Measurements from ENCODE around the gene HECW1.

Gene HECW1

DNA sequence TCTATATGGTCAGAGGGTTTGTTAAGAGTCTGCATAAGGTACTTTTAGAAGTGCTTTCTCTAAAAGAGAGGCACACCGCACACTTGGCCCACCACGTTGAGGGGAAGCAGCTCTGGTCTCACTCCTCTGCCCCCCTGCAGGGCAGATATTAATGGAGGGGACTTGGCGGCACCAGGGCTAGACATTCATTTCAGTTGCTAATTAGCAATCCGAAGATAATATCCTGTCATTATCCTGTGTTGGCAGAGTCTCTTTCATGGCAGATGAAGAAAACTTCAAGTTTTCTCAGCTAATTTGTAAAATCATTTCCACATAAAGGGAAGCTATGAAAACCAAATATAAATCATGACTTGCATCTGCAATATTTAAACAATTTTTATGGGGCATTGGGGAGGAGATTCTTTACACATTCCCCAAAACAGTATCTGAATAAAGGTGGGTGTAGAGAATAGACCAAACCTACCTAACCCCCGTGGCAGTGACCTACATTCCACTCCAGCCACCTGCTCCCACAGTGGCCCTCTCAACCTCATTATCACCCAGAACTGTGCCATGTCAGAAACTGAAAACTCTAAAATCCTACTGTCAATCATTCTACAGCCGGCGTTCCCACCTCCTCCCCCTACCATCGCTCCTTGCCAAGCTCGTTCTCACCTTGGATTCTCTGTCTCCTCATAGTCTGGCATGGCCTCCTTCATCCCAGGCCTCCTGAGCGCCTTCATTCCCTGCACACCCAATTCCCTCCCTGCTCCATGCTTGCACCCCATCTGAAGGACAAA lies 416.3 kb downstream of the HECW1 start:
- no peak overlapping the region for H3K4me3 ChIP-seq (ENCODE audit: low read depth, low read length)

- no peak overlapping the region for H3K4me3 ChIP-seq (ENCODE audit: low read depth, low read length)
Measured at GRCh38 chr7:43530553-43531410, 418.3 kb downstream of the HECW1 start.

DNA sequence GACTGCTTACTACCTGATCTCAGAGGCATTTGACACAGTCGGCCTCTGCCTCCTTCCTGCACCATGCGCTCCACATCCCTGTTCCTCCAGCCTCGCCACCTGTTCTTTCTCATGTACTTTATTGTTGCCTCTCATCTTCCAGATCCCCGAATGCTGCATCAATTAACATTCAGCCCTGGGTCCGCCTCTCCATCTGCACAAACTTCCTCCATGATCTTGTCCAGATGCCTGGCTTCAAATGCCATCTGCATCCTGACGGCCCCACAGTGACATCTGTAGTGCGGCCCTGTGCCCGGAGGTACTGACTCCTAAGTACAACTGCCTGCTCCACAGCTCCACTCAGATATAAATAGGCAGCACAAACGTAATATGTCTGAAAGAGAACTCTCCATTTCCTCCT lies 419.3 kb downstream of the HECW1 start:
- no peak overlapping the region for H3K4me3 ChIP-seq (ENCODE audit: low read depth, low read length)

DNA sequence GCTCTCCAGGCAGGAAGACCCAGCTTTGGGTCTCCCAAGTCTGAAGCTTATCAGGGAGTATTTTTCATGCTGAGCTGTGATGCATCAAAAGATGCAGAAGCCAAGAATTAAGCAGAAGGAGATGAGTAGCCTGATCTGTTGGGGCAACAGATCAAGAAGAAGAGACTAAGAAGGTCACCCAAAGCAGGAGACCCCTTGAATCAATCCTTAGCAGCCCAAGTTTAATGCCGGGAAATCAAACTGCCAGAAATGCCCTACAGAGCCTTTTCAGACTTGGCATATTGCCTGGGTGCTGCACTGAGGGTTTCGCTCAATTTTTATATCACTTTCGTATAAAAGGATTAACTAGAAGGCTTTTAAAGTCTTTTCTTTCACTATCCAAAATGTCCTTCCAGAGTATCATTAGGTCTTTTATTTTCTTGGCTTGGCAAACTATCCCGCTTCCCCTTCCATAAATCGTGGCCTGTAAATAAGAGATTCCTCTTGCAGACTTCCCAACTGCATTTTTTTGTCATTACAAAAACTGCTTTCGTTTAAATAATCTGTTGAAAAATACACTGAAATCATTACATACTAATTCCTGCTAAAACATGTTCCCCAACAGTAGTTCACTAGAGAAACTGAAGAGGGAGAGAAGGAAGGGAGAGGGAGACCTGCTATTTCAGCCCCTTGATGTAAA lies 421.5 kb downstream of the HECW1 start:
- H3K4me3 ChIP-seq (ENCODE audit: low read depth, low read length), result no peak overlapping the region

GRCh38 chr7:43535031-43535451 lies 422.6 kb downstream of the HECW1 start:
- H3K4me3 ChIP-seq (ENCODE audit: low read depth, low read length), result no peak overlapping the region

- no peak overlapping the region for H3K4me3 ChIP-seq (ENCODE audit: low read depth, low read length)
Measured at GRCh38 chr7:43535810-43536585, 423.6 kb downstream of the HECW1 start.

DNA sequence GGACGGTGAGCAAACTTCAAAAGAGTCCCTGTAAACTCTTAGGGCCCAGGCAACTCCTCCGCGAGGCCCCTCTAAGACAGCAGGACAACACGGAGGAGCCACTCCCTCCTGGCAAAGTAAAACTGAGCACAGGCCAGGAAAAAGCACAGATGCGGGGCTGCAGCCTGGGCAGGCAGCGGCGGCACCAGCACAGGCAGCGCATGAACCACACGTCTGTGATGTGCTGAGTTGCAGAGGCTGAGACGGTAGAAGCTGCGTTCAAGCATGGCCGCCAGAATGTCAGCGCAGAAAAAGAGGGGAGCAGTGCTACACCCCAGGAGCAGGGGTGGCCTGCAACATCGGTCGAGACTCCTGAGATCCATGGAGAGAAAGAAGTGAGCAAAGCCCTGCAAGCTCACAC lies 424.3 kb downstream of the HECW1 start:
- no peak overlapping the region for H3K4me3 ChIP-seq (ENCODE audit: low read depth, low read length)

GRCh38 chr7:43537765-43538403 lies 425.4 kb downstream of the HECW1 start:
- no peak overlapping the region for H3K4me3 ChIP-seq (ENCODE audit: low read depth, low read length)

DNA sequence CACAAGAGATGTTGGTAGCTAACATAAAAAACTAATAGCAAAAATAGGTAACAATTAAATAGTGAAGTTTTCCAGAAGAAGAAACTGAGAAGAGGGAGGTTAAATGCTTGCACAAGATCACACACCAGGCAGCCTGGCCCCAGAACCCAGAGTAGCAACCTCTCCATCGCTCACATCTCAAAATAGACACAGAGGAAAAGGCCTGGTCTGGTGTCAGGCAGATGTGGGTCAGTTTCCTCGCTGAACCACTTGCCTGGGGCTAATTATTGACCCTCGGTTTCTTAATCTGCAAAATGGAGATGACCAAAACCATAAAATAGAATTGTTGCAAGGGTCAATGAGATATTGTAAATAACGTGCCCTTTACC lies 425.9 kb downstream of the HECW1 start:
- no peak overlapping the region for H3K4me3 ChIP-seq (ENCODE audit: low read depth, low read length)

DNA sequence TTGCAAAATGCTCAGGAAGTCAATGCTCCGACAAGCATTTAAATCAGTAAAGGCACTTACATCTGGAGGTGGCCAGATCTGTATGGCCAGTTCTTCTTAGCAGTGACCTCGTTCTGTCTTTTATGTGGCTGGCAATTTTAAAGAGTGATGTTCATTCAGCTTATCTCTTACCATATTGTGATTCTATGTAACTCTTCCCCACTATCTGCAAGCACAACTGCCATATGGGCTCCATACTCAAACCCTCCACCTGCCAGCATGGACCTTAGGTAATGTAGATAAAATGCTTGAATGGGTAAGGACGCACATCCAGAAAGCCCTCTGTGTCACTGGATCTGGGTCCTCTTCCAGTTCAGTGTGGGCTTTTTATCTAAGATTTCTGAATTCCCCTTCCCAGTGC lies 428.0 kb downstream of the HECW1 start:
- H3K4me3 ChIP-seq (ENCODE audit: low read depth, low read length), result no peak overlapping the region

- H3K4me3 ChIP-seq (ENCODE audit: low read depth, low read length), result no peak overlapping the region
Measured at GRCh38 chr7:43542716-43543115, 430.3 kb downstream of the HECW1 start.

- H3K4me3 ChIP-seq (ENCODE audit: low read depth, low read length), result no peak overlapping the region
Measured at GRCh38 chr7:43546231-43546630, 433.8 kb downstream of the HECW1 start.

GRCh38 chr7:43550427-43550826 lies 438.0 kb downstream of the HECW1 start:
- H3K4me3 ChIP-seq (ENCODE audit: low read depth, low read length), result no peak overlapping the region

- no peak overlapping the region for H3K4me3 ChIP-seq (ENCODE audit: low read depth, low read length)
Measured at GRCh38 chr7:43552122-43552521, 439.7 kb downstream of the HECW1 start.

DNA sequence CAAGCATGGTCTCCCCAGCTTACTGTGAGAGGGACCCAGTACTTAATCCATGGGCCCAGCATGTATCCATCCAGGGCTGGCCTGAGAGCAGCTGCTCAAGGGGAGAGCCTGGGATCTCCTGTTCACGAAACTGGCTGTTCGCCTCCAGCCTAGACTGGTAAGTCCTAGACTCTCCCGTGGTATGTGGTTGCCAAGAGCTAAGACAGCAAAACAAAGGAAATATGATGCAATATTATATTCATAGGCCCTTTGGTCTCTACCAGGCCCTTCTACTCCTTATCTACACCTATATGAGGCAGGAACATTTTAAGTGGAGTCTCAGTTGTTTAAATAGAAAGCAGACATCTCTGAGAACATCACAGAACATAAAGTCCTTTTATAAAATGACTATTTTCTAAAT lies 441.6 kb downstream of the HECW1 start:
- H3K4me3 ChIP-seq (ENCODE audit: low read depth, low read length), result no peak overlapping the region

- H3K4me3 ChIP-seq (ENCODE audit: low read depth, low read length), result no peak overlapping the region
Measured at GRCh38 chr7:43554423-43554822, 442.0 kb downstream of the HECW1 start.

DNA sequence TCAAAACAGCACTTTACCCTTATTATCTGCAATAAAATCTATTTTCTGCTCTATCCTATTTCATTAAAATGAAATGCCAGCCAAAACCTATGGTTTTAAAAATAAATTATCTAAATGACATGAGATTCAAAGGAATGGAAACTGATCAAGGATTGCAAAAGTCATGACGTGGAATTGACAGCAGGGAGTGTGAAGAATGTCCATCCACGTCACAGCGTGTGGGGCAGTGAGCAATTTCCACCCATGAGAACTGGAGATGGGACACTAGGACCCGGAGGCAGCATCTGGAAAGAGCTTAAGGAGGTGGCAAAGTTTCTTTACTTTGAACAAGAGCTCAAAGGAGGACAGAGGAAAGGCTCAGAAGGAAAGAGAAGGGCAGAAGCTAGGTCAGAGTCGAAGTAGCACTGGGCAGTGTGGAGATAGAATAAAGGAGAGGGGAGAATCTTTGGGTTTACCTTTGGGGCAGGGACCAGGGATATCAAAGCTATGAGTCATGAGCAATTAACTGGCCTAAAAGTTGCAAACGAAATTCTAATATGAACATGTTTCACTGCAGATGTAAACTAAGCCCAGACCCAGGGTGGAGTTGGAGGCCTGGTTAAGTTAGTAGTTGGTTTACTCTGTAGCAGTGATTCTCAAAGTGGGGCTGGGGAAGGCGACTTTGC lies 445.5 kb downstream of the HECW1 start:
- no peak overlapping the region for H3K4me3 ChIP-seq (ENCODE audit: low read depth, low read length)

GRCh38 chr7:43559171-43559945 lies 446.9 kb downstream of the HECW1 start:
- H3K4me3 ChIP-seq (ENCODE audit: low read depth, low read length), result no peak overlapping the region

- no peak overlapping the region for H3K4me3 ChIP-seq (ENCODE audit: low read depth, low read length)
Measured at GRCh38 chr7:43559946-43560335, 447.5 kb downstream of the HECW1 start.

Data from iPS-11a (cell line).